Measurements from ENCODE around the gene OGA. TPM values are rescaled to one million over a fixed set of nuclear protein-coding genes. Genes with fewer than 3 reads are reported as not detected.

Gene OGA
- total and polyA plus RNA-seq, 7 donors = 15.7 to 143 (median 124) TPM

DNA sequence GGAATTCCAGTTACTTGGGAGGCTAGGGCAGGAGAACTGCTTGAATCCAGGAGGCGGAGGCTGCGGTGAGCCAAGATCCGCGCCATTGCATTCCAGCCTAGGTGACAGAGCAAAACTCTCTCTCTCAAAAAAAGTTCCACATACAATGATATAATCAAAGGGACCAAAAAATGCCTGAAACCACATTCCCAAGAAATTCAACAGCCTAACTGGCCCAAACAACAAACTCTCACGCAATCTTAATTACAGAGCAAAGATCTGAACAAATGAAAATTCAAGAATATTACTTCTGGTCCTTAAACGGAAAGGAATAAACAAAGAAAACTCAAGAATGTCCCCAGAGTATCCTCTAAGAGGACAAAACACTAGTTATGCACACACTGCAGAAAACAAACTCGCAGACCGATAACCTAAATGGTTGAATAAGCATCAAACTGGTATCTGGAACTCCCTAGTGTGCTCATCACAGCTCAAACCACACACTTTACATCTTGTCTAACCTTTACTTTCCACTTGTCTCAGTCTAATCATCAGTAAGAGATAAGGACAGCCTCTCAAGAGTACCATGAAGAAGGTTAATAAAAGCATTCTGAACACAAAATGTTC is 3.7 kb downstream of the OGA start:
- intact Hi-C loops (cut with DNase I) = loop anchor here (5.0 kb wide), 2 partner anchors 32 to 303 kb away; partner anchors contain the start of gene NPM3
- Histone ChIP-seq H3K4me3 (peak overlapping the region in 3 of 4 donors; percentile 89 to 100 (median 96)), H3K36me3 (peaks cover 0 to 34% (median 11%) of the 10 kb centered on the region in 4 donors), H3K4me1 (peaks cover 0 to 60% (median 53%) of the 10 kb centered on the region in 4 donors), H3K9me3 (no peaks in the 10 kb centered on the region), H3K27me3 (no peaks in the 10 kb centered on the region), H3K27ac (peak overlapping the region in 2 of 4 donors; percentile 30 to 98)
- DNase-seq = no peak
- 71 to 81% methylated on average over 8 of the region's 8 CpGs for WGBS, 2 donors
- TF ChIP-seq POLR2AphosphoS5 (IDR thresholded peaks at IDR 0.05) = no peak
- no peak for TF ChIP-seq CTCF (IDR thresholded peaks at IDR 0.05)
- no peak for TF ChIP-seq POLR2A (IDR thresholded peaks at IDR 0.05)
- no peak for TF ChIP-seq EP300 (IDR thresholded peaks at IDR 0.05)

DNA sequence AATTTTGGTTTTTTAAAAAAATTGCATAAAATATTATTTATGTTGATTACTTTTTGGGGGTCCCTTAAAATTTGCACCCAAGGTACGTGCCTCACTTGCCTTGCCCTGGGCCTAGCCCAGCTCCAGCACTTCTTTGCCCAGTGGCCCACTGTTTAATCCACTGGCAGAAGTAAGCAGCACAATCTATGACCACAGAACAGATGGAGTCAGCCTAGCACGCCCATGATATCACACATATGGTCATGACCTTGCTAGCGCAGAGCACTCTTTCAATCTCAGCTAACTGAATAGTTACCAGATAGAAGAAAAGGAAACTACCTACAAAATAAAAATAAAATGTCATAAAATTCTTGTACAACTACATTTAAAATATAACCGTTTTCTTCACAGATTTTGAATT is 5.6 kb downstream of the OGA start:
- no peaks in the 10 kb centered on the region for H3K27me3 ChIP-seq
- no peak for DNase-seq
- no peak overlapping the region for H3K4me3 ChIP-seq
- H3K27ac ChIP-seq = no peak overlapping the region
- H3K36me3 ChIP-seq = peaks cover 6 to 54% (median 15%) of the 10 kb centered on the region in 4 donors
- TF ChIP-seq POLR2AphosphoS5 (IDR thresholded peaks at IDR 0.05) = no peak
- no peak for TF ChIP-seq POLR2A (IDR thresholded peaks at IDR 0.05)
- TF ChIP-seq EP300 (IDR thresholded peaks at IDR 0.05) = no peak
- TF ChIP-seq CTCF (IDR thresholded peaks at IDR 0.05) = no peak
- H3K9me3 ChIP-seq = no peaks in the 10 kb centered on the region
- H3K4me1 ChIP-seq = peaks cover 0 to 51% (median 44%) of the 10 kb centered on the region in 4 donors
- intact Hi-C loops (cut with DNase I) = no loop called here
- WGBS, 2 donors = 77 to 86% methylated on average over 4 of the region's 4 CpGs

DNA sequence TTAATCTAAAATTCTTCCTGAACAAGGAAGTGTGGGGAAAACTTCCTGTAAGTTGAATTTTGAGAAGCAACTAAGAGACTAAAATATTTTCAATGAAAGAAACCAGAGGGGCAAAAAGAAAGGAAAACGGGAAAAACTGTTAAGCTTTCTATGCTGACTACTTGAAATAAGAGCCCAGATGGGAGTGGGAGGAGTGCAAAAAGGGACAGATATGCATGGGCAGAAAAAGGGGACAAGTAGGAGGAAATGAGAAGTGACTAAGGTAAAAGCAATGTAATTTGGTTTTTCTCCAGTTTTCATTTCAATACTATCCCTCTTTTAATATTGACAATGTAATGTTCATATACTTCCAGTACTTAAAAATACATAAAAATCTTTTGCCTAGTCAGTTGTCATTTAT is 11.1 kb downstream of the OGA start:
- Histone ChIP-seq H3K27ac (no peak overlapping the region), H3K4me3 (no peak overlapping the region), H3K27me3 (no peaks in the 10 kb centered on the region), H3K36me3 (peaks cover 33 to 99% (median 41%) of the 10 kb centered on the region in 4 donors), H3K9me3 (no peaks in the 10 kb centered on the region), H3K4me1 (peaks cover 0 to 17% (median 8%) of the 10 kb centered on the region in 4 donors)
- WGBS, 2 donors = 91 to 95% methylated on average over 1 of the region's 1 CpG
- intact Hi-C loops (cut with DNase I) = no loop called here
- no peak for DNase-seq
- TF ChIP-seq EP300 (IDR thresholded peaks at IDR 0.05) = no peak
- no peak for TF ChIP-seq CTCF (IDR thresholded peaks at IDR 0.05)
- no peak for TF ChIP-seq POLR2A (IDR thresholded peaks at IDR 0.05)
- TF ChIP-seq POLR2AphosphoS5 (IDR thresholded peaks at IDR 0.05) = no peak

GRCh38 chr10:101803511-101803910 is 14.7 kb downstream of the OGA start:
- Histone ChIP-seq H3K27me3 (no peaks in the 10 kb centered on the region), H3K4me1 (peaks cover 0 to 3% (median 0%) of the 10 kb centered on the region in 4 donors), H3K27ac (no peak overlapping the region), H3K4me3 (no peak overlapping the region), H3K36me3 (peaks cover 45 to 99% (median 54%) of the 10 kb centered on the region in 4 donors), H3K9me3 (no peaks in the 10 kb centered on the region)
- intact Hi-C loops (cut with DNase I) = no loop called here
- no peak for TF ChIP-seq POLR2AphosphoS5 (IDR thresholded peaks at IDR 0.05)
- TF ChIP-seq CTCF (IDR thresholded peaks at IDR 0.05) = no peak
- TF ChIP-seq EP300 (IDR thresholded peaks at IDR 0.05) = no peak
- no peak for TF ChIP-seq POLR2A (IDR thresholded peaks at IDR 0.05)
- no peak for DNase-seq
- WGBS, 2 donors = 73 to 82% methylated on average over 4 of the region's 4 CpGs
